IgD-negative memory B cell (primary cell): ENCODE measurements around the gene CMYA5. TPM values are rescaled to one million over a fixed set of nuclear protein-coding genes. Genes with fewer than 3 reads are reported as not detected.
A peak's percentile ranks its signal among the peaks of the same experiment; 100 is the strongest.
"Not testable (repeated sequence)": the region's sequence is repeated elsewhere in the genome, so short reads cannot be mapped to it uniquely, and the experiment has no call there.

Source experiments
- H3K27ac Mint-ChIP-seq, 3 donors: one replicate each; pipeline ENCODE4 v1.8.0; 2020 to 2022; ENCODE audit warnings: mild to moderate bottlenecking in 3 of 3, mixed read lengths in 3 of 3, moderate library complexity in 1 of 3
- H3K27me3 Mint-ChIP-seq: one replicate; pipeline ENCODE4 v1.8.0; 2021; ENCODE audit warnings: mixed read lengths
- H3K36me3 Mint-ChIP-seq: one replicate; pipeline ENCODE4 v1.8.0; 2020; ENCODE audit warnings: mild to moderate bottlenecking, mixed read lengths
- H3K4me1 Mint-ChIP-seq, 3 donors: one replicate each; pipeline ENCODE4 v1.8.0; 2020 to 2022; ENCODE audit warnings: mixed read lengths in 3 of 3, mild to moderate bottlenecking in 1 of 3
- H3K4me3 Mint-ChIP-seq, 4 donors: one replicate each; pipeline ENCODE4 v1.8.0; 2020 to 2022; ENCODE audit warnings: mild to moderate bottlenecking in 4 of 4, mixed read lengths in 4 of 4, moderate library complexity in 3 of 4
- H3K9me3 Mint-ChIP-seq, 3 donors: one replicate each; pipeline ENCODE4 v1.8.0; 2020 to 2021; ENCODE audit warnings: mixed read lengths in 3 of 3, mild to moderate bottlenecking in 1 of 3
- polyA plus RNA-seq: library from polyadenylated mRNA; unstranded; fragments of 300-500 nt; fragmentation: Illumina TruSeq; gene quantifications from one replicate; pipeline ENCODE4 v1.2.3, GENCODE V29; 2021

Gene CMYA5
- polyA plus RNA-seq, 1 donor from 2014 or later = not detected

GRCh38 chr5:79692596-79692995, 3.0 kb downstream of the CMYA5 start:
- Mint-ChIP-seq H3K27ac (no peak overlapping the region), H3K4me1 (no peaks in the 10 kb centered on the region), H3K4me3 (no peak overlapping the region), H3K27me3 (no peaks in the 10 kb centered on the region), H3K36me3 (peaks cover 6% of the 10 kb centered on the region), H3K9me3 (peaks cover 0 to 2% (median 0%) of the 10 kb centered on the region in 3 donors)

GRCh38 chr5:79694183-79694582, 4.5 kb downstream of the CMYA5 start:
- H3K36me3 Mint-ChIP-seq = peaks cover 4% of the 10 kb centered on the region
- no peaks in the 10 kb centered on the region for H3K4me1 Mint-ChIP-seq
- H3K4me3 Mint-ChIP-seq = no peak overlapping the region
- H3K9me3 Mint-ChIP-seq = no peaks in the 10 kb centered on the region
- no peak overlapping the region for H3K27ac Mint-ChIP-seq
- no peaks in the 10 kb centered on the region for H3K27me3 Mint-ChIP-seq

GRCh38 chr5:79694652-79695051, 5.0 kb downstream of the CMYA5 start:
- Mint-ChIP-seq H3K36me3 (peaks cover 4% of the 10 kb centered on the region), H3K4me3 (no peak overlapping the region), H3K27ac (no peak overlapping the region), H3K4me1 (no peaks in the 10 kb centered on the region), H3K9me3 (no peaks in the 10 kb centered on the region), H3K27me3 (no peaks in the 10 kb centered on the region)

- H3K4me1 Mint-ChIP-seq = no peaks in the 10 kb centered on the region
- no peaks in the 10 kb centered on the region for H3K27me3 Mint-ChIP-seq
- no peak overlapping the region for H3K4me3 Mint-ChIP-seq
- peaks cover 4% of the 10 kb centered on the region for H3K36me3 Mint-ChIP-seq
- no peaks in the 10 kb centered on the region for H3K9me3 Mint-ChIP-seq
- no peak overlapping the region for H3K27ac Mint-ChIP-seq
These were observed 5.9 kb downstream of the CMYA5 start for GRCh38 chr5:79695526-79695925.

- no peak overlapping the region for H3K27ac Mint-ChIP-seq
- no peaks in the 10 kb centered on the region for H3K4me1 Mint-ChIP-seq
- H3K9me3 Mint-ChIP-seq = no peaks in the 10 kb centered on the region
- no peak overlapping the region for H3K4me3 Mint-ChIP-seq
- H3K36me3 Mint-ChIP-seq = peaks cover 2% of the 10 kb centered on the region
- no peaks in the 10 kb centered on the region for H3K27me3 Mint-ChIP-seq
These were observed 7.9 kb downstream of the CMYA5 start for GRCh38 chr5:79697222-79698170.

- Mint-ChIP-seq H3K27me3 (no peaks in the 10 kb centered on the region), H3K4me3 (no peak overlapping the region), H3K36me3 (peaks cover 4% of the 10 kb centered on the region), H3K27ac (no peak overlapping the region), H3K9me3 (no peaks in the 10 kb centered on the region), H3K4me1 (no peaks in the 10 kb centered on the region)
These were observed 10.2 kb downstream of the CMYA5 start for GRCh38 chr5:79699763-79700400.

- Mint-ChIP-seq H3K4me1 (peaks cover under 1 to 8% (median 4%) of the 10 kb centered on the region in 3 donors), H3K4me3 (no peak overlapping the region), H3K36me3 (peaks cover 2% of the 10 kb centered on the region), H3K9me3 (peaks cover 2 to 16% (median 7%) of the 10 kb centered on the region in 3 donors), H3K27me3 (no peaks in the 10 kb centered on the region), H3K27ac (no peak overlapping the region)
These were observed 13.2 kb downstream of the CMYA5 start for GRCh38 chr5:79702606-79703380.

GRCh38 chr5:79703381-79703645, 13.7 kb downstream of the CMYA5 start:
- Mint-ChIP-seq H3K4me3 (no peak overlapping the region), H3K4me1 (peaks cover 2 to 11% (median 4%) of the 10 kb centered on the region in 3 donors), H3K36me3 (peaks cover 2% of the 10 kb centered on the region), H3K27ac (no peak overlapping the region), H3K9me3 (peaks cover 2 to 16% (median 7%) of the 10 kb centered on the region in 3 donors), H3K27me3 (no peaks in the 10 kb centered on the region)

- no peaks in the 10 kb centered on the region for H3K27me3 Mint-ChIP-seq
- H3K27ac Mint-ChIP-seq = peak overlapping the region in 1 of 3 donors; percentile 82
- H3K4me3 Mint-ChIP-seq = no peak overlapping the region
- peaks cover 2 to 16% (median 7%) of the 10 kb centered on the region in 3 donors for H3K9me3 Mint-ChIP-seq
- peaks cover 2% of the 10 kb centered on the region for H3K36me3 Mint-ChIP-seq
- H3K4me1 Mint-ChIP-seq = peaks cover 2 to 11% (median 4%) of the 10 kb centered on the region in 3 donors
These were observed 14.9 kb downstream of the CMYA5 start for GRCh38 chr5:79704553-79704952.

GRCh38 chr5:79705632-79706031, 16.0 kb downstream of the CMYA5 start:
- peaks cover 2 to 16% (median 7%) of the 10 kb centered on the region in 3 donors for H3K9me3 Mint-ChIP-seq
- H3K4me3 Mint-ChIP-seq = no peak overlapping the region
- peaks cover 2% of the 10 kb centered on the region for H3K36me3 Mint-ChIP-seq
- H3K27me3 Mint-ChIP-seq = no peaks in the 10 kb centered on the region
- H3K27ac Mint-ChIP-seq = no peak overlapping the region
- H3K4me1 Mint-ChIP-seq = peaks cover 2 to 11% (median 4%) of the 10 kb centered on the region in 3 donors

GRCh38 chr5:79706317-79706716, 16.7 kb downstream of the CMYA5 start:
- Mint-ChIP-seq H3K4me1 (peaks cover 2 to 11% (median 4%) of the 10 kb centered on the region in 3 donors), H3K9me3 (peaks cover 2 to 16% (median 7%) of the 10 kb centered on the region in 3 donors)
- not testable (repeated sequence) for H3K36me3 Mint-ChIP-seq, H3K27ac Mint-ChIP-seq, H3K27me3 Mint-ChIP-seq, H3K4me3 Mint-ChIP-seq

GRCh38 chr5:79707535-79707934, 17.9 kb downstream of the CMYA5 start:
- H3K4me3 Mint-ChIP-seq = no peak overlapping the region
- H3K27me3 Mint-ChIP-seq = no peaks in the 10 kb centered on the region
- H3K36me3 Mint-ChIP-seq = peaks cover 2% of the 10 kb centered on the region
- H3K27ac Mint-ChIP-seq = peak overlapping the region in 1 of 3 donors; percentile 7
- peaks cover 2 to 16% (median 7%) of the 10 kb centered on the region in 3 donors for H3K9me3 Mint-ChIP-seq
- peaks cover 2 to 11% (median 4%) of the 10 kb centered on the region in 3 donors for H3K4me1 Mint-ChIP-seq

GRCh38 chr5:79712741-79713140, 23.1 kb downstream of the CMYA5 start:
- H3K27me3 Mint-ChIP-seq = no peaks in the 10 kb centered on the region
- no peak overlapping the region for H3K27ac Mint-ChIP-seq

GRCh38 chr5:79713727-79714126, 24.1 kb downstream of the CMYA5 start:
- Mint-ChIP-seq H3K27ac (no peak overlapping the region), H3K4me3 (no peak overlapping the region), H3K9me3 (no peaks in the 10 kb centered on the region), H3K27me3 (no peaks in the 10 kb centered on the region), H3K4me1 (no peaks in the 10 kb centered on the region), H3K36me3 (no peaks in the 10 kb centered on the region)

More at GRCh38 chr5:79712741-79713140, 23.1 kb downstream of the CMYA5 start:
- H3K9me3 Mint-ChIP-seq = no peaks in the 10 kb centered on the region
- no peak overlapping the region for H3K4me3 Mint-ChIP-seq
- no peaks in the 10 kb centered on the region for H3K36me3 Mint-ChIP-seq
- H3K4me1 Mint-ChIP-seq = peaks cover 0 to 3% (median 1%) of the 10 kb centered on the region in 3 donors

GRCh38 chr5:79716839-79717238, 27.2 kb downstream of the CMYA5 start:
- Mint-ChIP-seq H3K9me3 (peaks cover 4 to 18% (median 13%) of the 10 kb centered on the region in 3 donors), H3K27me3 (no peaks in the 10 kb centered on the region), H3K4me1 (no peaks in the 10 kb centered on the region), H3K36me3 (no peaks in the 10 kb centered on the region), H3K4me3 (no peak overlapping the region), H3K27ac (no peak overlapping the region)
